Fibroblast of gingiva (primary cell): ENCODE results near the gene FUZ.
A peak's percentile ranks its signal among the peaks of the same experiment; 100 is the strongest.

Experiments used
- DNase-seq: peaks from one replicate; pipeline ENCODE4 v3.0.0-alpha.2; 2011; ENCODE audit warnings: low read depth

FUZ gene

DNA sequence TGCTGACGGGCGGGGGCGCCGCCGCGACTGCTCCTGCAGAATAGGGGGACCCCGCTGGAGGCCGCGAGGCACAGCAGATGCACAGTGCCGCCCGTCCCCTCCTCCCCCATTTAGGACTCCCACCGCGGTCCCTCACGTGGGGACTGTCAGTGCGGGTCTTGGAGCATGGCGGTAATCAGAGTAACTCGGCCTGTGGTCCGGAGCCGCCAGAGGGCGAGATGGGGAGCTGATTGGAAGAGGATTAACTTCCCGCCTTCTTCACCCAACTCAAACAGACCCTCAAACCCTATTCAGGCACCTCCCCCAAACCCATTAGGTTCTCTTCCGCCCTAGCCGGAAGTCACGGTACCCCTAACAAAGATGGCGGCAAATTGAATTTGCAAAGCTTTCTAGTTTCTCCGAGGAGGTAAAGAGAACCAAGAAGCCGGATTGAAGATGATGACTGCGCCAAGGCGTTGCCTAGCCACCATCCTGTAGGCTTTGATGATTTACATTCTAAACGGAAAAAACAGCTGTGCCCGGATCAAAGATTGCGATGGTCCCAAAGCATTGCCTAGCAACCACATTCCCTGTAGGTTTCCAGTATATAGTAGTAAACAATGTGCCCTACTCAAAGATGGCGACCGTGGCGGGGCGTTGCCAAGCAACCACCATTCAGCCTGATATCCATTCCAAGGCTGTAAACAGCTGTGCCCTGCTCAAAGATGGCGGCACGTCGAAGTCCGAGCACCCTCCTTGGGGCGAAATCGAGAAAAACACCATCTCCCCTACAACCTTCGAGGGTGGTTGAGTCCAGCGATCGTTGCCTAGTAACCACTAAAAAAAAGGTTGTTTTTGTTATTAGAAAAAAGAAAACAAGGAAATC lies at the start of gene FUZ:
Gene FUZ (minus strand): TSS at position 296 of the 865 bp plus-strand sequence. CDS start 186 bp downstream, at position 110.
- DNase-seq: peak; percentile 99

- no peak for DNase-seq
Observed at GRCh38 chr19:49862391-49863253, 49.5 kb upstream of the FUZ start.

DNA sequence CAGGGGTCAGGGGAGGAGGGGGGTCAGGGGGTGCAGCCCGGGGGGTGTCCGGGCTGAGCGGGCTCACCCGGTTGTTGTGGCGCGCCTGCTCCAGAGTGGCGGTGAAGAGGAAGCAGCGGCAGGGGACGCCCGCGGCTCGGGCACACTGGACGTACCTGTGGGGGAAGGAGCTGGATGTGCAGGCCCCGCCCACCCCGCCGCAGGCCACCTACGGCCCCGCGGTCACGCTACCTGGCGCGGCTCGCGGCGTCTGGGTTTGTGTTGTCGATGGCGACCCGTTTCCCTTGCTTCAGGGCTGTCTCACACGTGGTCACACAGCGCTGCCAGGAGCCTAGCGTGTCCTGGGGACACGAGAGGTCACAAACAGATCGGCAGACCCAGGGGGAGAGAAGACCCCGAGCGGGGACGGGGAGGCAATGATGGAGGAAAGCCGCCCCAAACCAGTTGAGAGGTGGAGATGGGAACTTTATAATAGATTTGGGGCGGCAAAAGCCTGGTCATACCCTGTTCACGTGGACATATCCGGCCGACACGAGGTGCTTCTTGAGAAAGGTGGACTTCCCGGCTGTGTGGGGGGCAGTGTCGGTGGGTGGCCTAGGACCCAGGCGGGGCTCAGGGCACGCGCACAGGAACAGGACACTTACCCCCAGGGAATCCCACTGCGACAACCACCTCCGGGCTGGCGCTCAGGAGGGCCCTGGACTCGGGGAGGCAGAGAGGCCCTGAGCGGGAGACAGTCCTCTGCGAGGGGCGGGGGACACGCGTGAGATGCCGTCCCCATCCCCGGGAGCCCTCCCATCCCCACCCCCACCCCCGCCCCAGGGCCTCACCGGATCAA lies 48.7 kb upstream of the FUZ start:
- DNase-seq: no peak

GRCh38 chr19:49861107-49861506 lies 48.0 kb upstream of the FUZ start:
- DNase-seq: no peak

DNA sequence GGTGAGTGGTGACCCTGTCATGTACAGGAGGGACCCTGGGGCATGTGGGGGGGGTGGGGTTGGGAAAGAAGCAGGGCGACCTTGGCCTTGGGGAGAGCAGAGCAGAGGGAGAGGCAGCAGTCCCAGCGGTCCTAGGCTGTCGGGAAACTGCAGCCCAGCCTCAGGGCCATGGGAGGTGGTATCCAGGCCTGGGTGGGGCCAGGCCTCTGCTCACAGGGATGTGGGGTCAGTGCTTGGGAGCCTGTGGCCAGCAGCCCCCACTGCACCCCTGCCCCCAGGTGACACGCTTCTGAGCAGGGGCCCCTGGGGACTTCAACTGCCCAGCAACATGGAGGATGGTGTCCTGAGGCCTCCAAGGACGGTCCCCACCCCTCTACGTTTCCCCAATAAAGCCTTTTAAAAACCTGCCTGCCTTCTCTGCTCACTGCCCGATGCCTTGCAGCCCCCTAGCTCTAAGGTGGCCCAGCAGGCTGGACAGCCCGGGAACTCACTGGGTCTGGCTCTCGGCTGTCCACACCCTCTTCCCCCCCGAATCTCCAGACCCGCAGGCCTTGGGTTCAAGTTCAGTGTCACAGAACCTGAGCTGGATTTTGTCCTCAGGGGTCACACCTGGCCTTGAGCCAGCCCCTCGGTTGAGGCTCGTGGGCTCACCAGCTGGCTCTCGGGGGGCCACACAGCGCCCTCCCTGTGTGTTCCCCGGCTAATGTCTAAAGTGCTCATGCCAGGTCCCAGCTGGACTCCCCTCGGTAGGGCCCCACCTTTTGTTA lies 47.4 kb upstream of the FUZ start:
- no peak for DNase-seq

DNA sequence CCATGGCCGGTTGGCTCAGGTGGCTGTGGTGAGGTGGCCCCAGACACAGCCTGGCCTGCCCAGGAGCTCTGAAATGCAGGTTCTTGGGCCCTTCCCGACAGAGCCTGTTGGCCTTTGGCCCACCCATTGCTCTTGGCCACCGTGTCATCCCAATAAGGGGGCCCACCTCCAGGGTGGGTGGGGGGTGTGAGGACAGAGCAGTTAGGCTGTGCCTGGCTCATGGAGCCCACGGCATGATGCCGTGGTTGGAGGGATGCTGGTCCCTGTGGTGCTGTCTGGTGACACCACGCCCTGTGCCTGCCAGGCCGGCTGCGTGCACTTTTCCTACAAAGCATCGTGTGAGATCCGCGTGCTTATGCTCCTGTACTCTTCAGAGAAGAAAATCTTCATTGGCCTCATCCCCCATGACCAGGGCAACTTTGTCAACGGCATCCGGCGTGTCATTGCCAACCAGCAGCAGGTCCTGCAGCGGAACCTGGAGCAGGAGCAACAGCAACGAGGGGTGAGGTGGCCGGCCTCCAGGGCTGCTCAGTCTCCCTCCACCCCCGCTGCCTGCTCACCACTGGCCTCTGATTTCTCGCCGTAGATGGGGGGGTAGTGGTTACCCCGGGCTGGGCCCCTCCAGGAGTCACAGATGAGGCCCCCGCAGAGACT lies 46.7 kb upstream of the FUZ start:
- no peak for DNase-seq

DNA sequence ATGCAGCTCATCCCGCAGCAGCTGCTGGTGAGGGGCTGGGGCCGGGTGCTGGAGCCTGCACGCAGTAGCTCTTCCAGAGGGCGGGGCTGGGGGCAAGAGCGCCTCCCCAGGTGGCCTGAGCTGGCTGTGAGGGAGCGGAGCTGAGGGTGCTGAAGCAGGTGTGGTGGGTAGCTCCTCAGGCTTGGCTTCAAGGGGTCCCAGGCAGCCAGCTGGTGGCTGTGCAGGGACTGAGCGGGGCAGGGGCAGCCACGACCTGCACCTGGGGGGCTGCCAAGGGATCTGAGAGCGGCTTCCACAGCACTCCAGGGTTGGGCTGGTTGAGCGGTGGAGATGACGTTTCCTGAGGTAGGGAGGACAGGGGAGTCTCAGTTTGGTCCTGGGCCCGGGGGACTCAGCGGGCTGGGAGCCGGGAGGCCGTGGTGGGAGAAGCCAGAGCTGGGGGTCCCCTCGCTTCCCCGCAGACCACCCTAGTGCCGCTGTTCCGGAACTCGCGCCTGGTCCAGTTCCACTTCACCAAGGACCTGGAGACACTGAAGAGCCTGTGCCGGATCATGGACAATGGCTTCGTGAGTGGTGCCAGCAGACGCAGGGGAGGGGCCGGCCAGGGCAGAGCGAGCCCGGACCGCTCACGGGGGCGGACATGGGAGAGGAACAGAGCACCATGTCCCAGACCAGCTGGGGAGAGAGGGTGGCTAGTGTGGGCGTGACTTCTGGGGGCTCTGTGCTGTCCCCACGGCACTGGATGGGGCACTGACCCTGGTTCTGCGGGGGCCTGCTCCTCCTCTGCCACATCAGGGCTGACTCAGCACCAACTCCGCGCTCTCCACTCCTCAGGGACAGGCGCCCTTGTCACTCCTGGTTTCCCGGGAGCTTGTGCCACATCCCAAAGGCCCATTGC lies 45.2 kb upstream of the FUZ start:
- no peak for DNase-seq

DNA sequence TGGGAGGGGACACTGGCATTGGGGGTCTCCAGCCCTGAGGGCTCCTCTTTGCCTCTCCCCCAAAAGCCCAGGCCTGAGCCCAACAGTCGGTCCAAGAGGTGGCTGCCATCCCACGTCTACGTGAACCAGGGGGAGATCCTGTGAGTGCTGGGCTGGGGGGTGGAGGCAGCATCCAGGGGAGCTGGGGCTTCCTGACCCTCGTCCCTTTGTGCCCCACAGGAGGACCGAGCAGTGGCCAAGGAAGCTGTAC lies 44.7 kb upstream of the FUZ start:
- DNase-seq: no peak

- DNase-seq: no peak
Observed at GRCh38 chr19:49857061-49857837, 44.2 kb upstream of the FUZ start.

DNA sequence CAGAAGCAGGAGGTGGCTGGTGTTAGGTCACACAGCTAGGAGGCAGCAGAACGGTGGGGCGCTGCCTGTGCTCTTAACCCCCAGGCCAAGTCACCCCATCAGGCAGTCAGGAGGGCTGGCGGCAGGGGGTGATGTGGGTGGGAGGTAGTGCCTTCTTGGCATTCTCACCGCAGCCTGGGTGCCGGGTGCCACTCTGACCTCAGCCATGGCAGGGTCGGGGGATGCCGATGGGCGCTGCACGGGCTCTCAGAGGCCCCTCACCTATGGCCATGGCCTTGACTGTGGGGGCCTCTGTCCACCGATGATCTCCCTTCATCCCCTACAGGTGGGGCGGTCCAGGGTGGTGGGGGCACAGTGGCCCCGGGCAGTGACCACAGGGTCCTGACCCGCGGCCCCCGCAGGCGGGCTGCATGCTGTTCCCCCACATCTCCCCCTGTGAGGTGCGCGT lies 43.5 kb upstream of the FUZ start:
- DNase-seq: no peak

DNA sequence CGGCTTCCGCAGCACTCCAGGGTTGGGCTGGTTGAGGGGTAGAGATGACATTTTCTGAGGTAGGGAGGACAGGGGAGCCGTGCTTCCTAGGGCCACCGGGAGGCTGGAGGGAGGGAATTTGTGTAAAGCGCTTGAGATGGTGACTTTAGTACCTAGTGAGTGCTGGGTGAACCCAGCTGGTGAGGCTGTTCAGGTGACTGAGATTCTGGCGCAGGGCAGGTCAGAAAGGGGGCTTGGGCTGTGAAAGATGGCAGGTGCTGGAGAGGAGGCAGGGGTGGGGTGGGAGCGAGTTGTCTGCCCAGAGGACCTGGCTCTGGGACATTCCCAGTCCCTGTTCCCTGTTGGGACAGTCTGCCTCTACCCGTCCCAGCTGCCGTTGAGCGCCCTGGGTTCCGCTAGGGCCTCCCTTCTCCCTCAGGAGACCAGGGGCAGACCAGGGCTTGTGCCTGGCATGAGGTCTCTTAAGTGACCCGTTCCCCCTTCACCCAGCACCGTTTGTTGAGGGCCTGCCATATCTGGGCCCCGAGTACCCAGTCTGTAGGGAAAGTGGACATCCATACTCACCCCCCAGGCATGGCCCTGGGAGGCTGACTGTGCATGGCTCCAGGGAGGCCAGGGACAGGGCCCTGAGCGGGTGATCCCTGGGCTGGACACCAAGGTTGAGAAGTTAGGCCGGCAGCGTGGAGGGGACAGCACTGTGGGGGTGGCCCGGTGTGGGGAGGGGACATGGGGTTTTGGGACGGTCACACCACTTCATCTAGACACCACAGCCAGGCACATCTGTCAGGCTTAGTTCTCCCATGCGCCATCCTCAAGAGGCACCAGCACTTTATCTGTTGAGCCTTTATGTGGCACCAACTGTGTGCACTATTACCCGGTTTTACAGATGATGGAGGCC lies 42.8 kb upstream of the FUZ start:
- no peak for DNase-seq

DNA sequence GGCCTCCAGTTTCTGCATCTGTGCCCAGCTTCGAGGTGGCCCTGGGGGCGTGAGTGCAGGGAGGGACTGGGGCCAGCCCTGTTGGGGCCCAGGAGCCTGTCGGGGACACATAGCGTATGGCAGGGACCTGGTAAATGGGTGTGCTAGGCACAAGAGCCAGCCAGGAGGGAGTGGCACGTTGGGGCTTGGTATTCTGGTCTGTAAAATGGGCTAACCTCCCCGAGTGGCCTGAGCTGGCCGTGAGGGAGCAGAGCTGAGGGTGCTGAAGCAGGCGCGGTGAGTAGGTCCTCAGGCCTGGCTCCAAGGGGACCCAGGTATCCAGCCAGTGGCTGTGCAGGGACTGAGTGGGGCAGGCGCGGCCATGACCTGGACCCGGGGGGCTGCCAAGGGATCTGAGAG lies 42.2 kb upstream of the FUZ start:
- no peak for DNase-seq

GRCh38 chr19:49854378-49855263 lies 41.5 kb upstream of the FUZ start:
- no peak for DNase-seq

DNA sequence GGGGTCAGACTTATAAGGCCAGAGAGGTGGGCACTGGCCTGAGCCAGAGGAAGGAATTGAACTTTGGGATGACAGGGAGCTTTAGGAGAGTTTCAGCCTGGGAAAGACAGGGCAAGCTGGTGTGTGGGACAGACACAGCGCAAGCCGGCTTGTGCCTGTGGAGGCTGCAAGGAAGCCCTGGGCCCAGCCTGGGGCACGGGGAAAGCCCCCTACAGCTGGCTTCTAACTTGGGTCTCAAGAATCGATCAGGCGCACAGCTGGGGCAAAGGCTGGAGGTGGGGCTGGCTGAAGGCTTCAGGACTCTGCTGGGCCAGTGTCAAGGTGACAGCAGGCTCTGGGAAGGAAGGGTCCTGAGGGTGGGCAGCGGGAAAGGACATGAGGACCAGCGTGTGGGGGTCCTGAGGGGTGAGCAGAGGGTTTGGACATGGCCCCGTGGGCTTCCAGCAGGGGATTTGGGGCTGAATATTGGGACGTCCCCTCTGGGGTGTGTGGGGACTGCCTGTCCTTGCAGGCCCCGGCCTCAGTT lies 40.8 kb upstream of the FUZ start:
- DNase-seq: no peak

- DNase-seq: no peak
Observed at GRCh38 chr19:49852631-49853126, 39.6 kb upstream of the FUZ start.

DNA sequence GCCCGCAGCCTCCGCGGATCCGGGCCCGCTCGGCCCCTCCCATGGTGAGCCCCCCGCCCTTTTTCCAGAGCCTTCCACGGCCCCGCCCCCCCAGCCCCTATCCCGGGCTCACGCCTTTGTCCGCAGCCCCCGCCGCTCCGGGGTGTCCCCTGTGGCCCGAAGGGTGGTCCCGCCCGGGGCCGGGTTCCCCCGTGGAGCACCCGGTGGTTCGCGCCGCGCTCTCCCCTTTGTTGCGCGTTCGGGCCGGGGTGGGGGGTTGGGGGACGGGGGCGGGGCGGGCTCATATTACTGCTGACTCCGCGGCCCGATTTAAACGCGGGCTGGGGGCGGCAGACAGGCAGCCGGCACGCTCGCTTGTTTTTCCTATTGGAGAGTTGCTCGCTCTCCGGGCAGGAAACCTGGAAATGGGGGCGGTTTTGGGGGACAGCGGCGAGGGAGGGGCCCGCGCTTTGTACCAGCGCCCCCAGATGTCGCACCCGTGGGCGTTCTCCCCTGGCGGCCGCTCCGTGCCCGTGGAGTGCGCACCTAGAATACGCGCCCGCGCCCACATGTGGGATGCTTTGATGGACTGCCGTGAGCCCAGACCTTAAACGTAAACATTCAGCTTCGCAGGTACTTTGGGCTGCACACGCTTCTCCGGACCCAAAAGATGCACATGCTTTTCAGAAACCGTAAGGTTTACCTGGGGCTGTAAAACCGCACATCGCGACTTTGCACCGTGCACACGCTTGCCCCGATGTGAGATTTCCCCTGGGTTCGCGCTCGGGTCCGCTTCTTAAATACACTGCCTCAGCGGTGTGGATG lies 38.6 kb upstream of the FUZ start:
- DNase-seq: no peak
